ENCODE measurements around the gene TMOD2. TPM values are rescaled to one million over a fixed set of nuclear protein-coding genes. Genes with fewer than 3 reads are reported as not detected.

The TMOD2 gene
- total and polyA plus RNA-seq, 7 experiments from 2014 or later: 1.4 to 17.1 (median 10.7) TPM

GRCh38 chr15:51759557-51760070 lies 8.2 kb downstream of the TMOD2 start:
- Histone ChIP-seq H3K27ac (ENCODE audit: low read depth, low read length) (no peak overlapping the region), H3K4me1 (ENCODE audit: control insufficient read depth in 2 of 2, insufficient read depth in 2 of 2, low read length in 2 of 2) (no peaks in the 10 kb centered on the region), H3K27me3 (ENCODE audit: control insufficient read depth in 2 of 2, insufficient read depth in 2 of 2, low read length in 2 of 2) (no peaks in the 10 kb centered on the region), H3K36me3 (ENCODE audit: control insufficient read depth in 2 of 3, insufficient read depth in 3 of 3, low read length in 3 of 3) (no peaks in the 10 kb centered on the region), H3K4me3 (ENCODE audit: low read length) (no peak overlapping the region), H3K9me3 (ENCODE audit: control insufficient read depth in 2 of 3, low read length in 3 of 3) (no peaks in the 10 kb centered on the region)
- Mint-ChIP-seq H3K9me3 (no peaks in the 10 kb centered on the region), H3K36me3 (peaks cover 0 to 9% (median 5%) of the 10 kb centered on the region in 5 donors), H3K4me3 (no peak overlapping the region), H3K4me1 (peaks cover 6 to 26% (median 12%) of the 10 kb centered on the region in 7 donors), H3K27ac (peak overlapping the region in 1 of 9 donors; percentile 63), H3K27me3 (peaks cover 0 to 8% (median 0%) of the 10 kb centered on the region in 5 donors)
- intact Hi-C loops (cut with micrococcal nuclease): no loop called here
- ChIA-PET POLR2A (no interaction called here), CTCF (no interaction called here)
- DNase-seq: no peak
- ATAC-seq: no peak

- Histone ChIP-seq H3K9me3 (ENCODE audit: control insufficient read depth in 2 of 3, low read length in 3 of 3) (no peaks in the 10 kb centered on the region), H3K4me3 (ENCODE audit: low read length) (no peak overlapping the region), H3K27me3 (ENCODE audit: control insufficient read depth in 2 of 2, insufficient read depth in 2 of 2, low read length in 2 of 2) (no peaks in the 10 kb centered on the region), H3K4me1 (ENCODE audit: control insufficient read depth in 2 of 2, insufficient read depth in 2 of 2, low read length in 2 of 2) (no peaks in the 10 kb centered on the region), H3K36me3 (ENCODE audit: control insufficient read depth in 2 of 3, insufficient read depth in 3 of 3, low read length in 3 of 3) (no peaks in the 10 kb centered on the region), H3K27ac (ENCODE audit: low read depth, low read length) (no peak overlapping the region)
- Mint-ChIP-seq H3K36me3 (peaks cover 0 to 10% (median under 1%) of the 10 kb centered on the region in 5 donors), H3K4me1 (peaks cover 0 to 24% (median 5%) of the 10 kb centered on the region in 7 donors), H3K4me3 (no peak overlapping the region), H3K27ac (peak overlapping the region in 1 of 9 donors; percentile 11), H3K9me3 (no peaks in the 10 kb centered on the region), H3K27me3 (peaks cover 0 to 3% (median 0%) of the 10 kb centered on the region in 5 donors)
- ChIA-PET POLR2A (no interaction called here), CTCF (interaction anchor here (0.9 to 1.3 kb wide), 3 partner anchors 16 to 112 kb away, joined by 3 read pairs; no protein-coding TSS in a partner anchor)
- intact Hi-C loops (cut with micrococcal nuclease): no loop called here
- no peak for ATAC-seq
- DNase-seq: no peak
Measured at GRCh38 chr15:51760805-51761204, 9.4 kb downstream of the TMOD2 start.

- DNase-seq: no peak
- no peaks in the 10 kb centered on the region for H3K9me3 ChIP-seq (ENCODE audit: control insufficient read depth in 2 of 3, low read length in 3 of 3)
- Mint-ChIP-seq H3K4me1 (peaks cover 7 to 28% (median 14%) of the 10 kb centered on the region in 7 donors), H3K27ac (peak overlapping the region in 4 of 9 donors; percentile 1 to 32 (median 19)), H3K36me3 (peaks cover 18 to 23% (median 22%) of the 10 kb centered on the region in 5 donors), H3K9me3 (peaks cover 0 to 3% (median 0%) of the 10 kb centered on the region in 11 donors), H3K4me3 (no peak overlapping the region), H3K27me3 (no peaks in the 10 kb centered on the region)
- no peak overlapping the region for H3K4me3 ChIP-seq (ENCODE audit: low read length)
- intact Hi-C loops (cut with micrococcal nuclease): no loop called here
- H3K27ac ChIP-seq (ENCODE audit: low read depth, low read length): no peak overlapping the region
- H3K36me3 ChIP-seq (ENCODE audit: control insufficient read depth in 2 of 3, insufficient read depth in 3 of 3, low read length in 3 of 3): peaks cover 0 to 4% (median 4%) of the 10 kb centered on the region in 3 experiments
- H3K27me3 ChIP-seq (ENCODE audit: control insufficient read depth in 2 of 2, insufficient read depth in 2 of 2, low read length in 2 of 2): no peaks in the 10 kb centered on the region
- CTCF ChIA-PET: interaction anchor here (1.4 to 3.1 kb wide), 2 partner anchors 11 to 116 kb away, joined by 6 to 18 read pairs; no protein-coding TSS in a partner anchor
- ATAC-seq: no peak
- H3K4me1 ChIP-seq (ENCODE audit: control insufficient read depth in 2 of 2, insufficient read depth in 2 of 2, low read length in 2 of 2): peaks cover 3 to 8% of the 10 kb centered on the region in 2 donors
- POLR2A ChIA-PET: no interaction called here
Measured at GRCh38 chr15:51765751-51766150, 14.4 kb downstream of the TMOD2 start.

GRCh38 chr15:51766341-51766740 lies 14.9 kb downstream of the TMOD2 start:
- no peak for ATAC-seq
- Mint-ChIP-seq H3K27me3 (no peaks in the 10 kb centered on the region), H3K36me3 (peaks cover 18 to 26% (median 22%) of the 10 kb centered on the region in 5 donors), H3K9me3 (peaks cover 0 to 3% (median 0%) of the 10 kb centered on the region in 11 donors), H3K4me1 (peaks cover 7 to 24% (median 14%) of the 10 kb centered on the region in 7 donors), H3K4me3 (no peak overlapping the region), H3K27ac (peak overlapping the region in 3 of 9 donors; percentile 31 to 53 (median 47))
- Histone ChIP-seq H3K36me3 (ENCODE audit: control insufficient read depth in 2 of 3, insufficient read depth in 3 of 3, low read length in 3 of 3) (peaks cover 0 to 4% (median 4%) of the 10 kb centered on the region in 3 experiments), H3K27ac (ENCODE audit: low read depth, low read length) (no peak overlapping the region), H3K4me1 (ENCODE audit: control insufficient read depth in 2 of 2, insufficient read depth in 2 of 2, low read length in 2 of 2) (peaks cover 3 to 8% of the 10 kb centered on the region in 2 donors), H3K4me3 (ENCODE audit: low read length) (no peak overlapping the region), H3K27me3 (ENCODE audit: control insufficient read depth in 2 of 2, insufficient read depth in 2 of 2, low read length in 2 of 2) (no peaks in the 10 kb centered on the region), H3K9me3 (ENCODE audit: control insufficient read depth in 2 of 3, low read length in 3 of 3) (no peaks in the 10 kb centered on the region)
- no peak for DNase-seq
- intact Hi-C loops (cut with micrococcal nuclease): no loop called here
- ChIA-PET POLR2A (interaction anchor here (0.6 kb wide), 1 partner anchor 1410 kb away, joined by 3 read pairs; no protein-coding TSS in a partner anchor), CTCF (interaction anchor here (1.4 to 3.1 kb wide), 2 partner anchors 10 to 31 kb away, joined by 4 to 18 read pairs; no protein-coding TSS in a partner anchor)

- Mint-ChIP-seq H3K27me3 (no peaks in the 10 kb centered on the region), H3K4me1 (peaks cover 7 to 24% (median 14%) of the 10 kb centered on the region in 7 donors), H3K36me3 (peaks cover 18 to 33% (median 25%) of the 10 kb centered on the region in 5 donors), H3K9me3 (peaks cover 0 to 3% (median 0%) of the 10 kb centered on the region in 11 donors), H3K27ac (peak overlapping the region; percentile 56 to 95 (median 84)), H3K4me3 (peak overlapping the region in 9 of 10 donors; percentile 19 to 62 (median 48))
- Histone ChIP-seq H3K27ac (ENCODE audit: low read depth, low read length) (no peak overlapping the region), H3K4me1 (ENCODE audit: control insufficient read depth in 2 of 2, insufficient read depth in 2 of 2, low read length in 2 of 2) (peaks cover 3 to 8% of the 10 kb centered on the region in 2 donors), H3K27me3 (ENCODE audit: control insufficient read depth in 2 of 2, insufficient read depth in 2 of 2, low read length in 2 of 2) (no peaks in the 10 kb centered on the region), H3K36me3 (ENCODE audit: control insufficient read depth in 2 of 3, insufficient read depth in 3 of 3, low read length in 3 of 3) (peaks cover 0 to 12% (median 4%) of the 10 kb centered on the region in 3 experiments), H3K9me3 (ENCODE audit: control insufficient read depth in 2 of 3, low read length in 3 of 3) (no peaks in the 10 kb centered on the region), H3K4me3 (ENCODE audit: low read length) (no peak overlapping the region)
- peak in 6 of 9 donors; percentile 27 to 55 (median 46) for DNase-seq
- CTCF ChIA-PET: interaction anchor here (0.8 to 3.1 kb wide), 2 partner anchors 8 to 15 kb away, joined by 4 to 18 read pairs; no protein-coding TSS in a partner anchor
- POLR2A ChIA-PET: interaction anchor here (0.6 to 1.2 kb wide), 4 partner anchors 15 to 41 kb away, joined by 3 to 8 read pairs (median 4); no protein-coding TSS in a partner anchor
- intact Hi-C loops (cut with micrococcal nuclease): no loop called here
- peak; percentile 47 for ATAC-seq
Measured at GRCh38 chr15:51768018-51768417, 16.6 kb downstream of the TMOD2 start.

- H3K27me3 Mint-ChIP-seq: no peaks in the 10 kb centered on the region
- Histone ChIP-seq H3K4me1 (ENCODE audit: control insufficient read depth in 2 of 2, insufficient read depth in 2 of 2, low read length in 2 of 2) (peaks cover 3 to 8% of the 10 kb centered on the region in 2 donors), H3K4me3 (ENCODE audit: low read length) (no peak overlapping the region), H3K9me3 (ENCODE audit: control insufficient read depth in 2 of 3, low read length in 3 of 3) (no peaks in the 10 kb centered on the region), H3K27ac (ENCODE audit: low read depth, low read length) (no peak overlapping the region), H3K27me3 (ENCODE audit: control insufficient read depth in 2 of 2, insufficient read depth in 2 of 2, low read length in 2 of 2) (no peaks in the 10 kb centered on the region), H3K36me3 (ENCODE audit: control insufficient read depth in 2 of 3, insufficient read depth in 3 of 3, low read length in 3 of 3) (peaks cover 0 to 30% (median 4%) of the 10 kb centered on the region in 3 experiments)
- peaks cover 0 to 3% (median 0%) of the 10 kb centered on the region in 11 donors for H3K9me3 Mint-ChIP-seq
- POLR2A ChIA-PET: interaction anchor here (0.7 kb wide), 1 partner anchor 886 kb away, joined by 3 read pairs; no protein-coding TSS in a partner anchor
- H3K36me3 Mint-ChIP-seq: peaks cover 15 to 44% (median 26%) of the 10 kb centered on the region in 5 donors
- DNase-seq (no peak), ATAC-seq (no peak)
- CTCF ChIA-PET: interaction anchor here (2.4 kb wide), 1 partner anchor 121 kb away, joined by 16 read pairs; no protein-coding TSS in a partner anchor
- H3K27ac Mint-ChIP-seq: peak overlapping the region in 2 of 9 donors; percentile 1 to 37
- H3K4me3 Mint-ChIP-seq: no peak overlapping the region
- peaks cover 7 to 27% (median 14%) of the 10 kb centered on the region in 7 donors for H3K4me1 Mint-ChIP-seq
- intact Hi-C loops (cut with micrococcal nuclease): loop anchor here in 1 of 2 donors (10.0 kb wide), 1 partner anchor 236 kb away; no protein-coding TSS in a partner anchor
Measured at GRCh38 chr15:51770902-51771301, 19.5 kb downstream of the TMOD2 start.

Data from naive thymus-derived CD4-positive, alpha-beta T cell (primary cell).